Amniotic epithelial cell (primary cell): ENCODE measurements around the gene ALG11.
"Not testable (repeated sequence)": the region's sequence is repeated elsewhere in the genome, so short reads cannot be mapped to it uniquely, and the experiment has no call there.

Source experiments
- DNase-seq: peaks from one replicate; pipeline ENCODE4 v3.0.0-alpha.2; 2010; ENCODE audit warnings: low read depth

The ALG11 gene

DNA sequence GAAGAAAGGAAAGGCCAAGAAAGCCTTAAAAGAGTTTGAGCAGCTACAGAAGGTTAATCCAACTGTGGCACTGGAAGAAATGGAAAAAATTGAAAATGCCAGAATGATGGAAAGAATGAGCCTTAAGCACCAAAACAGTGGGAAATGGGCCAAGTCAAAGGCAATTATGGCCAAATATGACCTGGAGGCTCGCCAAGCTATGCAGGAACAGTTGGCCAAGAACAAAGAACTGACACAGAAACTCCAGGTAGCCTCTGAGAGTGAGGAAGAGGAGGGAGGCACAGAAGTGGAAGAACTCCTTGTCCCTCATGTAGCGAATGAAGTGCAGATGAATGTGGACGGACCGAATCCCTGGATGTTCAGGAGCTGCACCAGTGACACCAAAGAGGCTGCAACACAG is 17.4 kb downstream of the ALG11 start:
- no peak for DNase-seq

DNA sequence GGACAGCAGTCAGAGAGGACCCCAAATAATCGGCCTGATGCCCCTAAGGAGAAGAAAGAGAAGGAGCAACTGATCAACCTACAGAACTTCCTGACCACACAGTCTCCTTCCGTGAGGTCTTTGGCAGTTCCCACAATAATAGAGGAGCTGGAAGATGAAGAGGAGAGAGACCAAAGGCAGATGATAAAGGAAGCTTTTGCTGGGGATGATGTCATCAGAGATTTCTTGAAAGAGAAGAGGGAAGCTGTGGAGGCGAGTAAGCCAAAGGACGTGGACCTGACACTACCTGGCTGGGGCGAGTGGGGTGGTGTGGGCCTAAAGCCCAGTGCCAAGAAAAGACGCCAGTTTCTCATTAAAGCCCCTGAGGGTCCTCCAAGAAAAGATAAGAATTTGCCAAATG is 18.2 kb downstream of the ALG11 start:
- DNase-seq, result not testable (repeated sequence)

DNA sequence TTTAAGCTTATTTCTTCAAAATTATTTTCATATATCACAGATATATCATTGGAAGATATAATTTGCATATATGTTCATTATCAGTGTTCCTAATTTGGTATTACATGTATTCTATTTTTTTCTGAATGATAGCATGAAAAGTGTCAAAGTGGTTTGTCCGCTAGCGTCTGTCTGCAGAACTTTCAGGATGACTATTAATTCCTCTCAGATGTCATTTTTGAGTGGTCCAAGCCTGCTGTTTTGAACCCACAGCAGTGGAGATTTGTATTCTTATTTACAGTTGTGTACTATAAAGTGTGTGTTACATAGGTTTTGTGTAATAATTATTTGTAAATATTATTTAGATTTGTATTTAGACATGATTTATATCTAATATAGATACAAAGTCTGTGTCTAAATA is 20.8 kb downstream of the ALG11 start:
- DNase-seq, result no peak

DNA sequence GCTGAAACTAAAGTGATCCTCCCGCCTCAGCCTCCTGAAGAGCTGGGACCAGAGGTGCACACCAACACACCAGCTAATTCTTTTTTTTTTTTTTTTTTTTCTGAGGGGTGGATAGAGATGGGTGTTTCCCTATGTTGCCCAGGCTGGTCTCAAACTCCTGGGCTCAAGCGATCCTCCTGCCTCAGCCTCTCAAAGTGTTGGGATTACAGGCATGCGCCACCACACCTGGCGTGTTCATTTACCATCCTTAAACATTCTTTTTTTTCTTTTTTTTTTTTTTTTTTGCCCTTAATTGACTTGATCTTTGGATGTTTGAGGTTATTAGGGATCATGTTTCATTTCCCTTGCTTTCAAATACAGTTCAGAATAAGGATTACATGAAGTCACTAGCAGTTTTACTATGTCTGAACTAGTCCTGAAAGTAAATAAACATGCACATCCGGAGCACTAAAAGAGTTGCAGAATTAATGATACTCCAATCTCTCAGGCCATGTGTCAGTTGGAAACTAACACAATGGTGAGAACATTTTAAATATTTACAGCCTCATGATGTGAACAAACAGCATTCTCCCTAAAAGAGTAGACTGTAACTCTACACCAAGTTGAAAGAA is 22.5 kb downstream of the ALG11 start:
- no peak for DNase-seq

DNA sequence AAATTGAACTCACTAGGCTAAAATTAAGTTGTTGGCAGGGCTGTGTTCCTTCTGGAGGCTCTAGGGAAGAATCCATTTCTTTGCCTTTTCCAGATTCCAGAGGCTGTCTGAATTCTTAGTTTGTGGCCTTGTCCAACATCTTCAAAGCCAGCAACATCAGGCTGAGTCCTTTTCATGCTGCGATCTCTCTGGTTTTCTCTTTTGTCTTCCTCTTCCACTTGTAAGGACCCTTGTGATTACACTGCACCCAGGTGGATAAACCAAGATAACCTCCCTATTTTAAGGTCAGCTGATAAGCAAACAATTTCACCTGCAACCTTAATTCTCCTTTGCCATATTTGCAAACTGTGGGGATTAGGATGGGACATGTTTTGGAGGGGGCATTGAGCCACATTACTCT is 23.8 kb downstream of the ALG11 start:
- no peak for DNase-seq

DNA sequence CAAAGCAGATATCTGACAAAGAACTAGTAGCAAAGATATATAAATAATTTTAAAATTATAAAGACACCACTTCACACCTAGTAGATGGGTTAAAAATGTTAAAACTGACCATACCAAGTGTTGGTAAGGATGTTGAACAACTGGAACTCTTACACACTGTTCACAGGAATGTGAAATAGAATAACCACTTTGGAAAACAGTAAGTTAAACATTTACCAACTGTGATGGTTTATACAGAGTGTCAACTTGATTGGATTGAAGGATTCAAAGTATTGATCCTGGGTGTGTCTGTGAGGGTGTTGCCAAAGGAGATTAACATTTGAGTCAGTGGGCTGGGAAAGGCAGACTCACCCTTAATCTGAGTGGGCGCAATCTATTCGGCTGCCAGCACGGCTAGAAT is 31.5 kb downstream of the ALG11 start:
- DNase-seq, result no peak

DNA sequence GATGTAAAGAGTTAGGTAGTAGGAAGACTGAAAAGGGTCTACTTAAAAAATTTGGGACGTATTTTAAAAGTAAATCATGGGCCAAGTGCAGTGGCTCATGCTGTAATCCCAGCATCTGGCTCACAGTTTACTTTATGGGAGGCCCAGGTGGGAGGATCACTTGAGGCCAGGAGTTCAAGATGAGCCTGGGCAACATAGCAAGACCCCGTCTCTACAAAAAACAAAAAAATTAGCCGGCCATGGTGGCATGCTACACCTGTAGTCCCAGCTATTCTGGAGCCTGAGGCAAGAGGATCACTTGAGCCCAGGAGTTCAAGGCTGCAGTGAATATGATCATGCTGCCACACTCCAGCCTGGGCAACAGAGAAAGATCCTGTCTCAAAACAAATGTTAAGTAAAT is 35.3 kb downstream of the ALG11 start:
- no peak for DNase-seq

DNA sequence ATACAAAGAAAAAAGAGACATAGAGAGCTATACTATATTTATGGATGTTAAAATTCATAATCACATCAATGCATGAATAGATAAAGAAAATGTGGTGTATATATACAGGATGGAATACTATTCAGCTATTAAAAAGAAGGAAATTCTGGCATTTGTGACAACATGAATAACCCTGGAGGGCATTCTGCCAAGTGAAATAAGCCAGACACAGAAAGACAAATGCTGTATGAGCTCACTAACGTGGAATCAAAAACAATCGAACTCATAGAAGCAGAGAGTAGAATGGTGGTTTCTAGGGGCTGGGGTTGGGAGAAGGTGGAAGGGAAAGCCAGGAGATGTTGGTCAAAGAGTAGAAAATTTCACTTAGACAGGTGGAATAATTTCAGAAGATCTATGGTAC is 36.3 kb downstream of the ALG11 start:
- DNase-seq, result peak; percentile 60

DNA sequence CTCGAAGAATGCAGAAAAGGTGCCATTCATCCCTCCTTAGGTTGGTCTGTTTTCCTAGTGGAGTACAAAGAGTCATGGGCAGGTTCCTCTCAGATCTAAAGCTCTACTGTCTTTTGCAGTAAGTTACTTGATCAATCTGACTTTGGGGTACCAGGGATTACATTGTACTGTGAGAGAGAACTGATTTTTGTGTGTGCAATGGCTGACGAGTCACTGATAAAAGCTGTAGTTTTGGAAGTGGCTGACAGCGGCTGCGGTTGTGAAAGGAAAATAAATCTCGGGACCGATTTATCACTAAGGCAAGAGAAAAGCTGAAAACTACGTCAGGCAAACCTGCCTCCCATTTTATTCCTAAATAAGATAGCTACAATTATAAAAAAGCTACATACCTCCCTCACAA is 39.2 kb downstream of the ALG11 start:
- DNase-seq, result peak; percentile 90

DNA sequence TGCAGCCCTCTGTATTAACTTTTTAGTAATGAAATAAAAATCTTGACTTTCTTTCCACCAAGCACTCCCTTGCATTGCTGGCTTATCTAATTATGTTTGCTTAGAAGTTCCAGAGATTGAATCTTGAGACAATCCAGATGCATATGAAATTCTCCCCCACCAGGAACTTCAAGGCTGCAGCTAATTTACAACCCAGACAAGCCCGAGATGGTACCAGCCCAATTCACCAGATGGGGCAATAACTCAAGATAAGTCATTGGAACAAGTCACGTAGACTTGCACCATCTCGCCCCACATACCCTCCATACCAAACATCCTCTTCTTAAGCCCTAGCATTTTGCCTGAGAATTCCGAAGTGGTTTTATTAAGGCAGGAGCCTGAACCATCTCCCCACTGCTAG is 41.3 kb downstream of the ALG11 start:
- DNase-seq, result peak; percentile 100

DNA sequence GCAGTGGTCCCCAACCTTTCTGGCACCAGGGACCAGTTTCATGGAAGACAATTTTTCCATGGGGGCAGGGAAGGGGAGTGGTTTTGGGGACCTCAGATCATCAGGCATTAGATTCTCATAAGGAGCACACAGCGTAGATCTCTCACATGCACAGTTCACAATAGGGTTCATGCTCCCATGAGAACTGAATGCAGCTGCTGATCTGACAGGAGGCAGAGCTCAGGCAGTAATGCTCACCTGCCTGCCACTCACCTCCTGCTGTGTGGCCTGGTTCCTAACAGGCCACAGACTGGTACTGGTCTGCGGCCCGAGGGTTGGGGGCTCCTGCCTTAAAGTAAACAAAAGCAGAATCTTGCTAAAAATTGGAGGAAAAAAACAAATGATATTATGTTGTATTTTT is 48.9 kb downstream of the ALG11 start:
- not testable (repeated sequence) for DNase-seq

DNA sequence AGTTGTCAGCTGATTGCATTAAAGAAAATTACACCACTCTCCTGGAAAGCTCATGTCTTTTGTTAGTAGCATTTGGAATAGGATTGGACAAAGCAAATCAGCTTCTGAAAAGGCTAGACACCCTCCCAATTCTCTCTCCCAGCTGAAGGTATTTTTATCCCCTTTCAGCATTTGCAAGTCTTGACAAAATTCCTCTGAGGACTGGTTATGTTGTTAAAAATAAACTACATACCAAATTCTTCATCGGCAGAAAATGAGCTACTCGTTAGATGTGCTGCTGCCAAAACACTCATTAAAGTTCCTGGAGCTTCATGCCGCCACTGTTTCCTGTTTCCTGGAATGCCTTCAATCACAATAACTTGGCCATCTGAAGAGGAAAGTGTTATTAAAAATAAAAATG is 49.4 kb downstream of the ALG11 start:
- DNase-seq, result no peak

DNA sequence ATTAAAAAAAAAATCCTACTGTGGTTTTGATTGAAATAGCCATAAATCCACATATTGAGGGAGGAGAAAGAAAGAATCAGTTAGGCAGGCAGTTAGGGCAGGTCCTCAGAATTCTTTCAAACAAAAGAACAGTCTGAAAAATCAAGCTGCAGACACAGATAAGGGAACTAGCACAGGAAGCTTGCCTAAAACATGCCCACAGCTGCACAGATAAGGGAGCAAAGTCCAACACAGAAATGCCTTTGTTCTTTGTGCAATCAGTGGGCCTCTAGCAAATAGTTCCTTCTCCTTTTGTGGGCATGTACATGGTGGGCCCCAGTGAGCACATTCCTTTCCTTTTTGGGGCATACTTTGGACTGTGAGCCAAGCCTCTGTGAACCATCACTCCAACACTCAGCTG is 55.0 kb downstream of the ALG11 start:
- DNase-seq, result peak; percentile 46

DNA sequence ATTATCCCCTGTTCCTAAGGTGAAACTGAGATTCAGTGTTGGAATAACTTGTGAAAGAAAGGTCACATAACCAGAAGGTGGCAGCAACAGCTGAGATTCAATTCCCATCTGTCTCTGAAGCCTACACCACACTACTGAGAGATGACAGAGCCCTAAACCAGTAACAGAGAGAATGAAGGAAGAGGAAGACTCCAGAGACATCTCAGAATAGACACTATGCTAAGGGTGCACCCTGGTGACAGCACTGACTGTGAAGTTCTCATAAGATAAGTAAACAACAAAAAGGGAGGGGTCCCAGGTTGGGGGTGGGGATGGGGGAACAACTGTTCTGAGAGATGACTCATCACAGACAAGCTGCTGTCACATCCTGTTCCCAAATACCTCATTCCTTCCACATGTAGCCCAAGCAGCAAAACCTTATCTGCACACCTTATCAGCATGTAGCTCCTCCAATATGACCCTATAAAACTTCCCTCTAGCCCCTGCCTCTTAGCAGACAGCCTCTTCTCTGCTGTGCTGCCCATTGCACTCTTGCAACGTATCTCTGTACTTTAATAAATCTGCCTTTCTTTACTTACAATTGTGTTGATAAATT is 58.8 kb downstream of the ALG11 start:
- DNase-seq, result peak; percentile 29
